MM.1S (cell line): ENCODE measurements around the gene S100A1.
A peak's percentile ranks its signal among the peaks of the same experiment; 100 is the strongest.

ENCODE experiments used
- DNase-seq: peaks from one replicate; pipeline ENCODE4 v3.0.0-alpha.2; 2015
- H2AFZ ChIP-seq: fragments of 300-600 bp; sonication (generic); 2 replicates; pipeline ENCODE4 v1.6.0; 2016; ENCODE audit warnings: antibody characterized with exemption, low read length
- H3F3A ChIP-seq: fragments of 300-600 bp; sonication (generic); 2 replicates; pipeline ENCODE4 v1.6.1; 2016; ENCODE audit warnings: mild to moderate bottlenecking, antibody characterized with exemption, low read length, moderate library complexity, mixed read lengths; ENCODE audit not compliant: insufficient read depth
- H3K27ac ChIP-seq: fragments of 300-600 bp; sonication (generic); 2 replicates; pipeline ENCODE4 v1.5.1; 2016; ENCODE audit warnings: mild to moderate bottlenecking, low read length
- H3K27me3 ChIP-seq: fragments of 300-600 bp; sonication (generic); replicated peaks from 2 replicates; pipeline ENCODE4 v1.6.0; 2016; ENCODE audit warnings: low read length; ENCODE audit not compliant: insufficient read depth
- H3K36me3 ChIP-seq: fragments of 300-600 bp; sonication (generic); replicated peaks from 2 replicates; pipeline ENCODE4 v1.6.1; 2016; ENCODE audit warnings: mild to moderate bottlenecking, low read length, mixed read lengths; ENCODE audit not compliant: insufficient read depth
- H3K4me1 ChIP-seq: fragments of 300-600 bp; sonication (generic); 2 replicates; pipeline ENCODE4 v1.6.1; 2016; ENCODE audit warnings: low read length, mixed read lengths
- H3K4me2 ChIP-seq: fragments of 300-600 bp; sonication (generic); 2 replicates; pipeline ENCODE4 v1.6.0; 2016; ENCODE audit warnings: low read depth, low read length
- H3K4me3 ChIP-seq: fragments of 300-600 bp; sonication (generic); 2 replicates; pipeline ENCODE4 v1.5.1; 2016; ENCODE audit warnings: low read length, mixed read lengths
- H3K79me2 ChIP-seq: fragments of 300-600 bp; sonication (generic); 2 replicates; pipeline ENCODE4 v1.6.1; 2016; ENCODE audit warnings: mixed run types, low read length, mixed read lengths
- H3K9ac ChIP-seq: fragments of 300-600 bp; sonication (generic); 2 replicates; pipeline ENCODE4 v1.6.1; 2016; ENCODE audit warnings: low read length, mixed read lengths
- H3K9me2 ChIP-seq: fragments of 300-600 bp; sonication (generic); replicated peaks from 2 replicates; pipeline ENCODE4 v1.6.1; 2016; ENCODE audit warnings: mild to moderate bottlenecking, low read length, mixed read lengths; ENCODE audit not compliant: insufficient read depth
- H3K9me3 ChIP-seq: fragments of 300-600 bp; sonication (generic); replicated peaks from 2 replicates; pipeline ENCODE4 v1.6.1; 2016; ENCODE audit warnings: mild to moderate bottlenecking, low read length, mixed read lengths; ENCODE audit not compliant: insufficient read depth
- H4K20me1 ChIP-seq: fragments of 300-600 bp; sonication (generic); 2 replicates; pipeline ENCODE4 v1.6.1; 2016; ENCODE audit warnings: mild to moderate bottlenecking, low read length, moderate library complexity, mixed read lengths; ENCODE audit not compliant: insufficient read depth
- CTCF ChIP-seq: fragments of 300-600 bp; sonication (generic); IDR thresholded peaks from 2 replicates; pipeline ENCODE4 v1.5.1; 2016; ENCODE audit warnings: antibody characterized with exemption, low read length, mixed read lengths
- EZH2 ChIP-seq: fragments of 300-600 bp; sonication (generic); optimal IDR thresholded peaks from 2 replicates; pipeline ENCODE3; 2017; ENCODE audit warnings: low read depth, mild to moderate bottlenecking, antibody characterized with exemption, low read length, mixed read lengths
- EZH2phosphoT487 ChIP-seq: fragments of 300-600 bp; sonication (generic); IDR thresholded peaks from 2 replicates; pipeline ENCODE4 v1.6.1; 2018; ENCODE audit warnings: antibody characterized with exemption, low read length

Gene S100A1

DNA sequence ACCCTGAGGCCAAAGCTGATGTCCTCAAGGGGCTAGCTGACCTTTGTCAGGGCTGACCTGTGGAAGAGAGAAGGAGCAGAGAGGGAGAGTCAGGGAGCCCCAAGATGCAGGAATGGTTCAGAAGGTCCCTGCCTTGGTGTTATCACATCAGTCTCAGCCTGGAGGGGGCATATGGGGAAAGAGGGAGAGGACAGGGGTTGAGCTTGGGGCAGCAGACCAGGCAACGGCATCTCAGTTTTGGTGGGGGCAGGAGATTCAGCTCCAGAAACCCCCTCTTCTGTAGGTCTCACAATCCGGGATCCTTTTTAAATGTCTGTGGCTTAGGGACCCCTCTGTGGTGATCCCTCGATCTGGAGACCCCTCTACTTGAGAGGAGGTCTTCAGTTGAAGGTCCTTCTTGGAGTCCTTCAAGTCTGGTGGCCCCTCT, 1.7 kb upstream of the S100A1 start:
- Histone ChIP-seq H3K9ac (no peak overlapping the region), H3K4me3 (no peak overlapping the region), H2AFZ (no peak overlapping the region), H3K27me3 (no peaks in the 10 kb centered on the region), H3K79me2 (no peaks in the 10 kb centered on the region), H3K4me1 (no peaks in the 10 kb centered on the region), H3K4me2 (no peak overlapping the region), H3F3A (no peaks in the 10 kb centered on the region), H4K20me1 (no peaks in the 10 kb centered on the region), H3K36me3 (no peaks in the 10 kb centered on the region), H3K27ac (no peak overlapping the region), H3K9me3 (no peaks in the 10 kb centered on the region), H3K9me2 (no peaks in the 10 kb centered on the region)
- TF ChIP-seq CTCF = no peak
- TF ChIP-seq EZH2phosphoT487 = no peak
- TF ChIP-seq EZH2 = no peak
- no peak for DNase-seq

DNA sequence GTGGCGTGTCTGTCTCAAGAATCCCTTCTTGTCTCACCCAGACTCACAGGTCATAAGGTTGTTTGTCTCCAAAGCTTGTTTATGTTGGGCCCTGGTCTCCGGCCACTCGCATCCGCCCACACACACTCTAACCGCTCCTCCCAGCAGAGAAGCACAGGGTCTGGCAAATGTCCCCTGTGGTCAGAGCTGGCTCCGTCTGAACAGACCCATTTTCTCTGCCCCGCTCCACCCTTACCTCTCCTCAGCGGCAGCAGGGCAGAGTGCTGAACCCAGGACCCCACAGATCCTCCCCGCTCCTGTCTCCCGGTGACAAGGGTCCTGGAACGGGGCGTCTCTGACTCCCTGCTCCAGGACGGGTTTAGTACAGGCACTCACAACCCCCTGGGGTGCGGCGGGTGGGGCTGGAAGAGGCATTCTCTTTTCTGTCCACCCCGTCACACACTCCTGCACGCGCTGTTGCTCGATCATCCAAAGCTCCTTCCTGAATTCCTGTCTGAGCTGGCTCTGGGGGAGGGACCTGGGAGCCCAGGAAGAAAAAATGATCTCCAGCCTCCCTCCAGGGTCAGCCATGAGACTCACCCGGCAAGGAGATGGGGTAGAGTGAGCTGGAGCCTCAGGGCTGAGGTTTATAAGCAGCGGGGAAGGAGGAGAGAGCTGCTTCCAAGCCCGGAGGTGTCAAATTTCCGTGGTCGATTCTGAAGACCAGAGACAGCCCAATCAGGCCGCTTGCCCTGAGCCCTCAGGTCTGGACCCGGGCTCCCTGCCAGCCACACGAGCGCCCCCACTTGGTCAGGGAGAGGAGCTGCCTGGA, 1.1 kb upstream of the S100A1 start, which contains the start of gene S100A13:
TSS of gene S100A13 (minus strand) at position 602 of the 811 bp plus-strand sequence. CDS start 1,033 bp downstream, outside the sequence.
- H3K4me1 ChIP-seq = no peaks in the 10 kb centered on the region
- no peaks in the 10 kb centered on the region for H3K27me3 ChIP-seq
- H3K4me3 ChIP-seq = no peak within 1 kb of the TSS
- H3K9me2 ChIP-seq = no peaks in the 10 kb centered on the region
- no peaks in the 10 kb centered on the region for H3K36me3 ChIP-seq
- TF ChIP-seq CTCF (peak; percentile 39; the same call in 1 of the 2 replicates), EZH2 (no peak)
- no peak within 1 kb of the TSS for H3K9ac ChIP-seq
- no peaks in the 10 kb centered on the region for H3K79me2 ChIP-seq
- H3F3A ChIP-seq = no peaks in the 10 kb centered on the region
- no peak for DNase-seq
- no peaks in the 10 kb centered on the region for H4K20me1 ChIP-seq
- no peak within 1 kb of the TSS for H3K4me2 ChIP-seq
- no peak within 1 kb of the TSS for H3K27ac ChIP-seq
- H2AFZ ChIP-seq = no peak within 1 kb of the TSS
- no peaks in the 10 kb centered on the region for H3K9me3 ChIP-seq

DNA sequence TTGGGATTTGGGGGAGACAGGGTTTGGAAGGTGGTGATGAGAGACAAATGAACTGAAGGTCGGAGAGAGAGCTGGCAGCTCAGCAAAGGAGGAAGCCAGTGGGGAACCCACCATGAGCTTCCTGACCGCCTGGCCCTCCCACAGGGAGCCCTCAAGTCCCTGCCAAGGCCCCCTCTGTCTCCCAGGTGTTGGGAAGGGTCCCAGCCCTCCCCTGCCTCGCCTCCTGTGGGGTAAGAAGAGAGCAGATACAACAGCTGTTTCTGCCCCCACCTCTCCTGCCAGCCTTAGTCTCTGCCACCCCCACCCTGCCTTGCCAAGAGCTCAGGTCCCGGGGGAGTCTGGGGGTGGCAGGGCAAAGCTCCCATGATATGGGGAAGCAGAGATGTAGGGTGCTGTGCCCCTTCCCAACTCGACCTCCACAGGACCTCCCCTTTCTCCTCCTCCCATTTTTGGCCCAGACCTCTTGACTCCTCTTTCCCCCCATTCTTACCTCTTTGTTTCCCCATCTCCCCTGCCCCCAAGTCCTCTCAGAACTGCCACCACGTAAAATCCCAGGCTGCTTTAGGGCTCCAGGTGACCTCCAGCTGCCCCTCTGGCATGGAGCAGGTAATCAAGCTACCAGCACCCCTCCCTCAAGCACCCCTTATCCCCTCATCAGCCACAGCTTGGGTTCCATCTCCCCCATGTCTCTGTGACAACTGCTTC, 556 bp downstream of the S100A1 start:
- Histone ChIP-seq H4K20me1 (no peaks in the 10 kb centered on the region), H3K27me3 (no peaks in the 10 kb centered on the region), H2AFZ (no peak overlapping the region), H3K79me2 (no peaks in the 10 kb centered on the region), H3K4me1 (peaks cover 4% of the 10 kb centered on the region; the same call in 1 of the 2 replicates), H3K4me3 (no peak overlapping the region), H3F3A (no peaks in the 10 kb centered on the region), H3K4me2 (no peak overlapping the region), H3K9ac (no peak overlapping the region), H3K9me2 (no peaks in the 10 kb centered on the region), H3K27ac (no peak overlapping the region), H3K36me3 (no peaks in the 10 kb centered on the region), H3K9me3 (no peaks in the 10 kb centered on the region)
- no peak for TF ChIP-seq EZH2
- TF ChIP-seq EZH2phosphoT487 = no peak
- TF ChIP-seq CTCF = no peak
- no peak for DNase-seq
